HG03175 (cell line): ENCODE results near the gene PRPSAP1.

Source experiments
- ATAC-seq: cut with Tn5 transposase; IDR thresholded peaks from one replicate; pipeline ENCODE4 v1.9.1; 2021; ENCODE audit warnings: mild to moderate bottlenecking, moderate library complexity; ENCODE audit not compliant: unreplicated experiment

Gene PRPSAP1

GRCh38 chr17:76278952-76279741 lies 74.6 kb downstream of the PRPSAP1 start:
- peak; percentile 70 for ATAC-seq

- ATAC-seq, result no peak
These were observed 75.3 kb downstream of the PRPSAP1 start for GRCh38 chr17:76278268-76278908.

GRCh38 chr17:76277300-76278267 lies 76.1 kb downstream of the PRPSAP1 start:
- no peak for ATAC-seq

- ATAC-seq, result no peak
These were observed 77.0 kb downstream of the PRPSAP1 start for GRCh38 chr17:76276461-76277299.

GRCh38 chr17:76276069-76276431 lies 77.7 kb downstream of the PRPSAP1 start:
- no peak for ATAC-seq

GRCh38 chr17:76275382-76276068 lies 78.2 kb downstream of the PRPSAP1 start:
- no peak for ATAC-seq

- ATAC-seq, result no peak
These were observed 79.4 kb downstream of the PRPSAP1 start for GRCh38 chr17:76274112-76274956.

GRCh38 chr17:76273445-76274111 lies 80.1 kb downstream of the PRPSAP1 start:
- no peak for ATAC-seq

GRCh38 chr17:76272541-76273444 lies 80.9 kb downstream of the PRPSAP1 start:
- ATAC-seq, result peak; percentile 23

GRCh38 chr17:76271669-76272540 lies 81.8 kb downstream of the PRPSAP1 start:
- ATAC-seq, result peak; percentile 53

- no peak for ATAC-seq
These were observed 82.7 kb downstream of the PRPSAP1 start for GRCh38 chr17:76270770-76271668.

GRCh38 chr17:76270127-76270592 lies 83.6 kb downstream of the PRPSAP1 start:
- no peak for ATAC-seq

GRCh38 chr17:76268991-76269981 lies 84.4 kb downstream of the PRPSAP1 start:
- ATAC-seq, result no peak
